M059J (cell line): Measurements from ENCODE around the gene SLC9A9. TPM values are rescaled to one million over a fixed set of nuclear protein-coding genes. Genes with fewer than 3 reads are reported as not detected.

Experiments
- DNase-seq: peaks from one replicate; pipeline ENCODE4 v3.0.0-alpha.2; 2012; ENCODE audit warnings: low read depth
- total RNA-seq: library from RNA; depleted of rRNA; stranded (reverse); fragments of >200 nt; shearing (Covaris generic); gene quantifications from 2 replicates; pipeline ENCODE4 v1.2.3, GENCODE V29; 2014

SLC9A9 gene
- total RNA-seq, 1 experiment from 2014 or later = 0.10 TPM

- DNase-seq = no peak
These were observed 4.7 kb downstream of the SLC9A9 start for GRCh38 chr3:143843587-143843986.

DNA sequence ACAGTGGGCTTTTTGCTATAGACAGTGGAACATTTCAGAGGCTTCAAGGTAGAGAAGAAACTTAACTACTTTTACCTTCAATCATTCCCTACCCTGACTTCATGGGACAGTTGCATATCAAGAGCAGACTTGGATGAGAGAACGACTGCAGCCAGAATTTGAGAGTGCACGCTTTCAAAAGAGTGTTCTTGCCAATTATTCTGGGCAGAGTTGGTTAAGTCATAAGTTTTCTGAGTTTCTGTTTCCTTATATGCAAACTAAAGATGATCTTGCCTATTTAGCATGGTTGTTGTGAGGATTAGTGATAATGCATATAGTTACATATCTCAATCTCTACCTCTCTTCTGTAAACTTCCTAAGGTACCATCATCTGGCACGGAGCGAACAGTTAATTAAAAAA, 7.6 kb downstream of the SLC9A9 start:
- no peak for DNase-seq

- DNase-seq = no peak
These were observed 8.3 kb downstream of the SLC9A9 start for GRCh38 chr3:143839980-143840379.

GRCh38 chr3:143837076-143837475, 11.2 kb downstream of the SLC9A9 start:
- DNase-seq = no peak

DNA sequence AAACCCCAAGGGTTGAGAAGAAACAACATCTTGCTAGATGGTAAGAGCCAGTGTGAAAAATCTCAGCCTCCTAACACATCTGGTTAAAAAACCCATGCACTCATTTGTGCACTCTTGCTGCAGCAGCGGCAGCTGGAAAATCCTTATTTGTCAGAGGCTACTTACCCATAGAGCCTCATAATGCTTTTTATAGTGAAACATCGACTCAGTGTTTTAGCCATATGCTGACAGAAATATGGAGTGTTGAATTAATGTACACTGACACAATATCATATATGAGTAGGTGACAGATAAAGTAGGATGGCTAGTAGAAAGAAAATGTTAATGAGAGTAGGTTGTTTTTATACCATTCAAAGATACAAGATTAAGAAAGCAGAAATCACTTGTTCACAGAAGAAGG, 13.0 kb downstream of the SLC9A9 start:
- DNase-seq = no peak

GRCh38 chr3:143832433-143832832, 15.8 kb downstream of the SLC9A9 start:
- peak; percentile 15 for DNase-seq

- no peak for DNase-seq
These were observed 16.3 kb downstream of the SLC9A9 start for GRCh38 chr3:143831994-143832393.

DNA sequence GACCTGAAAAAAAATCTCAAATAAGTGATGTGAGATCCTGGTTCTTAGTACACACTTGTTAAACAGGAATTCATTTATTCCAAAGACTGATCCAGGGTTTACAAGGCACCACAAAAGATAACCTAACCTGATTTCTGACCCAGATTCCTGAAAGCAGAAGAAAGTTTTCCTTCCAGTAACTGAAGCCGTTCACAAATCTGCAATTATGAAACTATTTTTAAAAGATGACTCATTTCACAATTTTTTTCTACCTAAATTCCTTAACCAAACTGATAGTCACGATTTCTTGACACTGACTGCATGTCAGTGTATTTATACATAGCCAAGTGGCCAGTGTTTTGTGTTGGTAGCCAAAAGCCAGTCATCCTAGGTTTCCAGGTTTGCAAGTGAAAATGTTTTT, 17.1 kb downstream of the SLC9A9 start:
- DNase-seq = peak; percentile 37

- DNase-seq = no peak
These were observed 17.5 kb downstream of the SLC9A9 start for GRCh38 chr3:143830786-143831185.

- peak; percentile 8 for DNase-seq
These were observed 18.2 kb downstream of the SLC9A9 start for GRCh38 chr3:143830063-143830462.

DNA sequence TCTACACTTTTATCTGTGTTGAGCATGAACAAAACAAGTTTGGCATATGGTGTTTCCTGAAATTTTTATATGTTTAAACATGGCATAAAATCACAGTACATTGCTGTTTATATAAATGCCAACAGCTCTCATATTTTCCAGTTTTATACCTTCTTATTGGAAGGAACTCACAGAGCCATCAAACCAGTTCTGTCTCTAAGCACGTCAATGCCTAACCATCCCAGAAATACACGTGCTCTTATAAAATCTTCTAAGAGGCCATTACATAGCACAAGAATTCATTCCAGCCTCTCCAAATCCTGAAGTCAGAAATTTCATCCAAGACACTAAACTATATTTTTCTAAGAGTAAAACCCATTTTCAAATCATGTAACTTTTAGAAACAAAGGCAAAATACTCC, 20.8 kb downstream of the SLC9A9 start:
- DNase-seq = no peak

GRCh38 chr3:143826296-143826695, 22.0 kb downstream of the SLC9A9 start:
- no peak for DNase-seq

GRCh38 chr3:143825513-143825912, 22.8 kb downstream of the SLC9A9 start:
- DNase-seq = no peak

DNA sequence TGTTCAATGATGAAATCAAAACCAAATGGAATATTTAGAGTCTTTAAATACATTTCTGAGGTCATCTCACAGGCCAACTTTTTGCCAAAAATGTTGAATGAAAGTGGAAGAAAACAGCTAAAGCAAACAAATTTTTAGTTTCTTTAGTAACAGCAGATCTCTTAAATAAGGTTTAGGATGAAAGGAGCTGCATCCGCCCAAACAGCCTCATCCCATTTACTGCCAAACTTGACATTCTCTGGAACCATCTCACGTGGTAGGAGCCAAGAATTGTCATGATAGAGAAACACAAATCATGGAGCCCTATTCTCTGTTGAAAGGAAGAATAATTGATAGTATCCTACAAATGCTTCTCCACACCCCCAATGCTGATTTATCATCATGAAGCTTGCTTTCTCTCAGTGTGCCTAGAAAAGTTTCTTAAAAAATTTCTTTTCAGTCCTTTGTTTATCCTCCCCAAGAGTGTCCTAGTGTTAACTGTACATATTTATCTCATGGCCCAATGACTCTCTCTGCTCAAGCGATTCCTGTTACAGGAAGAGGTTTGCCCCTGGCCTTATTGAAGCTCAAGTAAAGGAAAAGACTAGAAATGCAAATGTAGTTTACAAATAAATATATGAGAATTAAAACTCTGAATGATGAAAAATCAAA, 23.4 kb downstream of the SLC9A9 start:
- DNase-seq = no peak

DNA sequence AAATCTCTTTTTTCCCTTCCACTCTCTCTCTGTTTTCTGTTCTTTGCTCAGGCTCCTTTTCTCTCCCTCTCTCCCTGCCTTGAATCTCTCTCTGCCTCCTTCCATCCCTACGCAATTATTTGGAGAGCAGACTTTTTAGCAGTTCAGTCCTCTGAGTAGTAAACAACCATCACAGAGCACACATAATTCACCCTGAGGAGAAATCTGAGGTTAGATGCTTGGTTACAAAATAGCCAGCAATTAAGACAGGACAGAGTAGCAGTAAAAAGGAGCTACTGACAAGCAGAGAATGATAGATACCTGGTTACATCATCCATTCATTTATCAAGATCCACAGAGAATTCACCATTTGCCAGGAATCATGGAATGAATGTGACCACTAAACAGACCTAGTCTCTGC, 25.5 kb downstream of the SLC9A9 start:
- no peak for DNase-seq

DNA sequence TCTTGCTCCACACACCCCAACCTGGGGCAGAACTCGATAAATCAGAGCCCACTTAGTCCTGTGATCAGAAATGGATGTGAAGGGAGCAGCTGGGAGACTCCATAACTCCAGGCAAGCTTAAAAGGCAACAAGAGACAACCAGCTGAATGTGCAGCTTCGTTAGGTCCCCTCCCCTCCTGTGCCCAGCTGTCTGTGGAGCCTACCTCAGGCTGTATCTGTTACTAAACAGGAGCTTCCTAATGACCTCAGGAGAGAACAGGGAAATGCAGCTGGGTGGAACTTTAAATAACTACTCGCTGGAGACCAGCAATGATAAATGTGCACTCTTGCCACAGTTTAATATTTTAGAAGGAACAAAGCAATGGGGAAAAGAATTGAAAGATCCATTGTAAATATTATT, 25.9 kb downstream of the SLC9A9 start:
- no peak for DNase-seq

GRCh38 chr3:143821862-143822261, 26.4 kb downstream of the SLC9A9 start:
- DNase-seq = no peak

DNA sequence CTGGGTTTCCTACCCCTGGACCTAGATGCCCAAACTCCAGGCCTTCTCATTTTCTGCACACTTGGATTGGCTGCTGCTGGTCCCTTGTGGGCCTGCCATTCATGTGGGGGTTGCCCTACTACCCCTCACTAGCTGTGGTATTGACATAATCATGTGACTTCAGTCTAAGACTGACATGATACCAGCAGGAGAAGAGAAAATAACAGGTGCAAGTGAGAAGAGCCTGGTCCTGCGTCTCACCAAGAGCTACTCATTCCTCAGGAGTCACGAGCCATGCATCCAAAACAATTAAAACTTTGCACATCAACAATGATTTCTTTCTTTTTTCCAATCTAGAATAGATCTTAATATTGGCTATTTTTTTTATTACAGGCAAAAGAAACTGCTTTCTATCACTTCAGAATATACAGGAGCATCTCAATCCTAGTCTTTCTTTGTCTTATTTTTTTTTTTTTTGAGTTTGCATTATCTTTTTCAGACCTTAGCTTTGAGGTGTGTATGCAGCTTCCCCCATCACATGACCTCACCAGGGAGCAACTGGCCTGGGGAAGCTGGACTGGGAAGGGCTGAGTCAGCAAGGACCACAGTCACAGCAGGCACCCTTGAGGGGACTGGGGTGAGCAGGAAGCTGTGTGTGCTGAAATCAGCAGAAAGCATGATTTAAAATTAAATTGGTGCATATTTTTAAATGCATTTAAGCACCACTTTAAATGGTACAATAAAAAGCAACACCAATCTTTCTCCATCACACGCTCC, 27.6 kb downstream of the SLC9A9 start:
- DNase-seq = no peak

DNA sequence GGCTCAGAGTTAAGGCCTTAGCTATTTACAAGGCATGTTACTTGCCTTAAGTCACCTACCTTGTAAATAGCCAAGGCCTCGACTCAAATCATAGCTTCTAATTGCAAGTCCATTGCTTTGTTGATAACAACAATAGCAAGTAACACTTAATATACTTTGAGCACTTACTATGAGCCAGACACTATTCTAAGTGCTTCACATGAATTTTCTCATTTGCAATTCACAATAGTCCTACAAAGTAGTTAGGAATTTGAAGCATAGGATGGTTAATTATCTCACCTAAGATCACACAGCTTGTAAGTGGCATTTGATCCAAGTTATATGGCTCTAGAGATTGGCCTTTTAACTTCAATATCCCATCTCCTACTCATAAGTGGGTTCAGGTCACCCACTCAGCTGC, 28.4 kb downstream of the SLC9A9 start:
- no peak for DNase-seq

DNA sequence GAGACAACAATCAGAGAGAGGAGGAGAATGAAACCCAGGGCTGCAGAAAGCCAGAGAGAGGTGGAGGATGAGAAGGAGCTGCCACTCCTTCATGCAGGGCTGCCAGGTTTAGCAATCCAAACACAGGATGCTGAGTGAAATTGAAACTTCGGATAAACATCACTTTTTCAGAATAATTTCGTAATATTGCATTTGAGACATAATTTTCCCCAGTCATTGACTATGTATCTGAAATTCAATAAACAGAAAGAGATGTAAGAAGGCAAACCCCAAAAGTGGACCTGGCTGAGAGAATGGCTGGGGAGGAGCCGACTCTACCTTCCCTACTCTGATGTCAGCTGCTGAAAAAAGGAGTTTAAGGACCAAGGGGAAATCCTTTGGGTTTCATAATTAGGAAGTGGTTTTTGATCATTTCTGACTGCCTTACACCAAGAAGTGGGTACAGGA, 33.8 kb downstream of the SLC9A9 start:
- no peak for DNase-seq

GRCh38 chr3:143812481-143812880, 35.8 kb downstream of the SLC9A9 start:
- no peak for DNase-seq

GRCh38 chr3:143811602-143812001, 36.7 kb downstream of the SLC9A9 start:
- no peak for DNase-seq

GRCh38 chr3:143810953-143811265, 37.4 kb downstream of the SLC9A9 start:
- DNase-seq = no peak
